Measurements from ENCODE around the gene ADH1C. TPM values are rescaled to one million over a fixed set of nuclear protein-coding genes. Genes with fewer than 3 reads are reported as not detected.

ADH1C gene
- total RNA-seq: 0.20 and 0.73 TPM in 2 replicates

DNA sequence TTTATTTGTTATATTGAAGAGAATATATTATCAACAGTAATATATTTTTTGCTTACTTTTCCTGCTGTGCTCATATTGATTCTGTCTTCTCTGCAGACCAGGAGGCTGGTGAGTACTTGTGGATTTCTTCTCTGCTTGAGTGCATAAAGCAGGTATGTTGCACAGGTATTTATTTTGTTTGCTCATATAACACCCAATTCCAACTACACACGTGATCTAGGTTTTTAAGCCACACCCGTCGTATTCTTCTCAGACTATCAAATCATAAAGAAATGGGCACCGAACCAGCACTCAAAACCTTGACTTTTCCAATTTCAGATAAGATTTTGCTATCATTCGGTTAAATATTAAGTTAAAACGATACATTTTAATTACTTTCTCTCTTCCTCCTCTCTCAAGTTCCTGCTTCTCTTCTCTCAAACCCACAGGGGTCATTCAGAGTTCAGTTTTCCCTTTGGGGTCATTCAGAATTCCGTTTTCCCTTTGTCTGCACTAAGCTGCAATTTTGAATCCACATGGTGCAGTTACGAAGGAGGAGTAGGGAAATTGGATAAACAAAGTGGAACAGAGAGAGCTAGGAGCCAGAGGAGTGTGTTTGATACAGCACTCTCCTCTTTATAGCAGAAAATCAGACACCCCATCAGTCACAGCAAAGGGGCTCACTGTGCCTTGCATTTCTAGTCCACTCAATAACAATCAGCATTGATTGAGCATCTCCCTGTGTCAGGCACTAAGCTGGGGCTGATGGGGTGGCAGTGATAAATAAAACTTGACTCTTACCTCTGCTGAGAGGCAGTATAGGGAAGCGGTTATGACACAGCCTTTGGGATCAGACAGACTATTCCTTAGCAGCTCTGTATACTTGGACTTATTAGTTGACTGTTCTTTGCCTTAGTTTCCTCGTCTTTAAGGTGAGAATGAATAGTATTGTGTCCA is at the start of gene ADH1C:
ADH1C (minus strand) TSS at position 145 of the 936 bp plus-strand sequence; CDS start at position 74, 71 bp downstream.

DNA sequence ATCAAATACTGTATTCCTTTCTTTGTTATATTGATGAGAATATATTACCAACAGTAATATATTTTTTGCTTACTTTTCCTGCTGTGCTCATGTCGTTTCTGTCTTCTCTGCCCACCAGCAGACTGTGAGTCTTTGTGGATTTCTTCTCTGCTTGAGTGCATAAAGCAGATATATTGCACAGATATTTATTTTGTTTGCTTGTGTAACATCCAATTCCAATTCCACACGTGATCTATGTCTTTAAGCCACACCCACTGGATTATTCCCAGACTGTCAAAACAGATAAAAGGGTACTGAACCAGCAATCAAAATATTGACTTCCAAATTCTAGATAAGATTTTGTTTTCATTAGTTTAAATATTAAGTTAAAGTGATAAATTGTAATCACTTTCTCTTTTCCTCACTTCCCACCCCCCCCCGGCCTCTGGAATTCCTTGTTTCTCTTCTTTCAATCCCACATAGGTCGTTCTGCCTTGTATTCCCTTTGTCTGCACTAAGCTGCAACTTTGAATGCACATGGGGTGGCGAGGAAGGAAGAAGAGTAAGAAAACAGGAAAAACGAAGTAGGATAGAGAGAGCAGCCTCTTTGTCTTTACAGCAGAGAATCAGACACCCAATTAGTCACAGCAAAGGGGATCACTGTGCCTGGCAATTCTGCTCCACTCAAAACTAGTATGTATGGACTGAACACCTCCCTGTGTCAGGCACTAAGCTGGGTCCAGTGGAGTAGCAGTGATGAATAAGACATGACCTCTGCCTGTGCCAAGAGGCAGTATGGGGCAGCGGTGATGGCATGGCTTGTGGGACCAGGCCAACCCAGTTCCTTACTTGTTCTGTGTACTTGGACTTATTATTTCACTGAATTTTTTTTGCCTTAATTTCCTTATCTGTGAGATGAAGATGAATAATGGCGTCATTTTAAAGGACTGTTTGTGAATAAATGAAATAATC is 31.0 kb downstream of the ADH1C start, which contains the start of gene ADH1B:
ADH1B (minus strand) TSS at position 161 of the 951 bp plus-strand sequence; CDS start at position 91, 70 bp downstream.

DNA sequence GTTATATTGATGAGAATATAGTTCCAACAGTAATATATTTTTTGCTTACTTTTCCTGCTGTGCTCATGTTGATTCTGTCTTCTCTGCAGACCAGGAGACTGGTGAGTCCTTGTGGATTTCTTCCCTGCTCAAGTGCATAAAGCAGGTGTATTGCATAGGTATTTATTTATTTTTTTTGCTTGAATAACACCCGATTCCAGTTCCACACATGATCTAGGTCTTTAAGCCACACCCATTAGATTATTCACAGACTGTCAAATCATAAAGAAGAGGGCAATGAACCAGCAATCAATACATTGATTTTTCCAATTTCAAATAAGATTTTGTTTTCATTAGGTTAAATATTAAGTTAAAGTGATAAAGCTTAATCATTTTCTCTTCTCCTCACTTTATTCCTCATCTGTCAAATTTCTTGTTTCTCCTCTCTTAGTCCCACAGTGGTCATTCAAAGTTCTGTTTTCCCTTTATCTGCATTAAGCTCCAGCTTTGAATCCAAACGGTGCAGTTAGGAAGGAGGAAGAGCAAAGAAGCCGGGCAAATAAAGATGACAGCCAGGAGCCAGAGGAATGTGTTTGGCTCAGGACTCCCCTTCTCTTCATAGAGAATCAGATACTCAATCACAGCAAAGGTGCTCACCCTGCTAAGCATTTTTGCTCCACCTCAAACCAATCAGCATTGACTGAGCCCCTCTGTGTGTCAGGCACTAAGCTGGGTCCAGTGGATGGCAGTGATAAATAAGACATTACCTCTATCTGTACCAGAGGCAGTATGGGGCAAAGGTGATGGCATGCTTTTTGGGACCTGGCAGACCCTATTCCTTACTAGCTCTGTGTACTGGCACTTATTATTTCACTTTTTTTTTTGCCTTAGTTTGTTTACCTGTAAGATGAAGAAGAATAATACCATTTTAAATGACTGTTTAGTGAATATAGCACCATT is 61.4 kb downstream of the ADH1C start, which contains the start of gene ADH1A:
ADH1A (minus strand) TSS at position 138 of the 939 bp plus-strand sequence; CDS start at position 67, 71 bp downstream.

Other genes starting within 250 kb of the ADH1C start
- gene ADH4, start 208.4 kb downstream of the ADH1C start, total RNA-seq: not detected in 2 replicates
- not detected in 2 replicates for gene ADH6, start 133.5 kb downstream of the ADH1C start, total RNA-seq
- not detected in 2 replicates for gene ADH1A, start 61.8 kb downstream of the ADH1C start, total RNA-seq
- 17.2 and 497 TPM in 2 replicates for gene ADH1B, start 31.3 kb downstream of the ADH1C start, total RNA-seq
- gene ADH7, start 82.6 kb upstream of the ADH1C start, total RNA-seq: not detected in 2 replicates
- not detected in 2 replicates for gene C4orf17, start 158.3 kb upstream of the ADH1C start, total RNA-seq
- gene TRMT10A, start 211.3 kb upstream of the ADH1C start, total RNA-seq: 5.5 and 7.4 TPM in 2 replicates
- not detected in 2 replicates for gene MTTP, start 222.1 kb upstream of the ADH1C start, total RNA-seq